ENCODE measurements around the gene MTMR3.
A peak's percentile ranks its signal among the peaks of the same experiment; 100 is the strongest.

Gene MTMR3

DNA sequence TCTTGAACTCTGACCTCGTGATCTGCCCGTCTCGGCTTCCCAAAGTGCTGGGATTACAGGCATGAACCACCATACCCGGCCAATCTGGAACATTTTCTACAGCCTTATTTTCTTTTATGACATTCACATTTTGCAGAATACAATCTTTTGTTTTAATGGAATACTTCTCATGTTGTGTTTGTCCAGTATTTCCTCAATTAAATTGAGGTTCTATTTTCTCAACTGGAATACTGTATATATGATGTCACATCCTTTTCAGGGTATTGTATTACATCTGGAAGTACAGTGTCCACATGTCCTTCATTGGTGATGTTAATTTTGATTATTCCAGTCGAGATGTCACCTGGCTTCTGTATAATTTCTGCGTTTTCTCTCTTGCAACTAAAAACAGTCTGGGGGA, 106.5 kb downstream of the MTMR3 start:
- DNase-seq (ENCODE audit: low read depth) = no peak
- TF ChIP-seq, protein P1, sequence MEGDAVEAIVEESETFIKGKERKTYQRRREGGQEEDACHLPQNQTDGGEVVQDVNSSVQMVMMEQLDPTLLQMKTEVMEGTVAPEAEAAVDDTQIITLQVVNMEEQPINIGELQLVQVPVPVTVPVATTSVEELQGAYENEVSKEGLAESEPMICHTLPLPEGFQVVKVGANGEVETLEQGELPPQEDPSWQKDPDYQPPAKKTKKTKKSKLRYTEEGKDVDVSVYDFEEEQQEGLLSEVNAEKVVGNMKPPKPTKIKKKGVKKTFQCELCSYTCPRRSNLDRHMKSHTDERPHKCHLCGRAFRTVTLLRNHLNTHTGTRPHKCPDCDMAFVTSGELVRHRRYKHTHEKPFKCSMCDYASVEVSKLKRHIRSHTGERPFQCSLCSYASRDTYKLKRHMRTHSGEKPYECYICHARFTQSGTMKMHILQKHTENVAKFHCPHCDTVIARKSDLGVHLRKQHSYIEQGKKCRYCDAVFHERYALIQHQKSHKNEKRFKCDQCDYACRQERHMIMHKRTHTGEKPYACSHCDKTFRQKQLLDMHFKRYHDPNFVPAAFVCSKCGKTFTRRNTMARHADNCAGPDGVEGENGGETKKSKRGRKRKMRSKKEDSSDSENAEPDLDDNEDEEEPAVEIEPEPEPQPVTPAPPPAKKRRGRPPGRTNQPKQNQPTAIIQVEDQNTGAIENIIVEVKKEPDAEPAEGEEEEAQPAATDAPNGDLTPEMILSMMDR (IDR thresholded peaks at IDR 0.05; ENCODE audit: control insufficient read depth, insufficient read depth, low read depth, low read length, missing control alignments) = no peak
- H3K4me3 ChIP-seq (ENCODE audit: control insufficient read depth, low read depth, low read length) = no peak overlapping the region

DNA sequence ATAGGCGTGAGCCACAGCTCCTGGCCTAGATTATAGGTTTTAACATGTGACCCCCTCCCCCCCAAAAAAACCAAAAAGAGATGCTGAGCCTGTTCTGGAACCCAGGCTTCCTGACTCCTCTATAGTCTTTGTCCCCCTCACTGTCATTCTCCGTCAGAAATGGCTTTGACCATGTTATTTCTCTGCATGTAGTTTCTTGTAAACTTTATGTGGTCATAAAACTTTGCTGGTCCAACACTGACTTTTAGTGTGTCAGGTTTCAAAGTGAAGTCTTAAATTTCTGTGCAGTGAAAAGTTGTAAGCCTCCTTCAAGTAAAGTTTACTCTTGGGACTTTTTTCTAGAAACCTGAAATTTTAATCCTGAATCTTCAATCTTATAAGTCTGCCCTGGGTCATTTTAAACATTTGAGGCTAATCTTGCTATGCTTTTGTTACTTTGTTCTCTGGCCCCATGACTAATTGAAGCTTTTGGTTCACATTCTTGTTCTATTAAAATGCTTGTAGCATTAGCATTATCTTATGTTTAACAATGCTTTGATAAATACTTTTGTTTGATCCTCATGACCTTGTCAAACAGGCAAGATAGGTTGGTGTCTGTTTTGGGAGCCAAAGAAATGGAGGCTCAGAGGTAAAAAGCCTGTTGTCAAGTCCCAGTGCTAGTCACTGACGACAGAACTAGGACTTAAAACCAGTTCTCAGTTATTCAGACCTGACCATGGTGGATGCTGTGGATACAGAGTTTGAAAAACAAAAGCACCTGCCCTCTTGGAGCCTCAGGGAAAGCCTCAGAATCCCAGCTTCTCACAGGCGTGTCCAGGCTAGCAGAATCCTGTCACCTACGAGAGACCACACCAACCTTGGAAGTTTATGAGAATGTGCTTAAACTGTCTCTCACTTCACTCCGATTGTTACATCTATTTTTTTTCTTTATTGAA, 109.6 kb downstream of the MTMR3 start:
- TF ChIP-seq, protein P1 (IDR thresholded peaks at IDR 0.05; ENCODE audit: control insufficient read depth, insufficient read depth, low read depth, low read length, missing control alignments) = no peak
- no peak overlapping the region for H3K4me3 ChIP-seq (ENCODE audit: control insufficient read depth, low read depth, low read length)
- no peak for DNase-seq (ENCODE audit: low read depth)

DNA sequence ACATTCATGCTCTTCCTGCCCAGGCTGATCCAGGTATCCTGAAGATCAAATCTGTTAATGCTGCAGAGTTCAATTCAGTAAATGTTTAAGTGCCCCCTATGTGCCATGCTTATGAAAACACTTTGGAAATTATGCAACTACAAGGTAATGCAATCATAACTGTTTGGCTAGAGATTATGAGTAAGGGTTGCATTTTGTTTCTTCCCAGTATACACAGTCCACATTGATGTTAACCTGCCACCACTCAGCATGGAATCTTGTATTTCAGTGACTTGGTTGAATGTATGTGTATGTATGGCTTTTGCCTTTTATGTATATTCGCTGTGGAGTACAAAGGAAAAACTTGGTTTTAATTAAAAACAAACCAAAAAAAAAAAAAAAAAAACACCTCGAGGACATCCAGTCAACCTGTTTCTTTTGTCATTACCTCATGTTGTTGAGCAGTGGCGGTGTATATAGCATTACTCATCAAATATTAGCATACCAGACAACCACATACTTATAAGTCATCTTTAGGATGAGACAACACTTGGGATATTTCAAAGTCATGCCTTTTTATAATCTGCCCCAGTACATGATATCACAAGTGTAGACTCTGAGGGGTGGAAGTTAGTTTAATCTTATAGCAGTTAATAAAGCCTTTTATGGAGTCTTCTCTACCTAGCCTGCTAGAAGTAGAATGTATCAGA, 111.2 kb downstream of the MTMR3 start:
- DNase-seq (ENCODE audit: low read depth) = no peak
- TF ChIP-seq, protein P1 (IDR thresholded peaks at IDR 0.05; ENCODE audit: control insufficient read depth, insufficient read depth, low read depth, low read length, missing control alignments) = peak; percentile 17
- no peak overlapping the region for H3K4me3 ChIP-seq (ENCODE audit: control insufficient read depth, low read depth, low read length)

DNA sequence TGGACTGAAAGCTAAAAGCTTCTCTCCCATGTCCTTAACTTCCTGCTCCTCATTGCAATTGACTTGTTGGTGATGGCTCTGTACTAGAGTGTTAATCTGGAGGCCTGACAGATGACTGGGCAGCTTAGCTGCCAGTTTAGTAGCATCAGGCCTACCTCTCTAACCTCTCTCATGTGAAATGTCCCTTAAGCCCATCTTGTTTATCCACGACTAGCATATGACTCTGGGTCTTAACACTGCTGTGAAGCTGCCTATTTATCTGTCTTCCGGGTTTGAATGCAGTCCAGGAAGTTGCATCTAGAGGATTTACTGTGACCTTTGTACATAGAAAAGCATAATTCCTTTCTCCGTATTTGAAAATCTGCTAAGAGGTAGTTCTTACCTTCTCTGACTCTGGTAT, 112.0 kb downstream of the MTMR3 start:
- no peak for DNase-seq (ENCODE audit: low read depth)
- H3K4me3 ChIP-seq (ENCODE audit: control insufficient read depth, low read depth, low read length) = no peak overlapping the region
- TF ChIP-seq, protein P1 (IDR thresholded peaks at IDR 0.05; ENCODE audit: control insufficient read depth, insufficient read depth, low read depth, low read length, missing control alignments) = no peak

DNA sequence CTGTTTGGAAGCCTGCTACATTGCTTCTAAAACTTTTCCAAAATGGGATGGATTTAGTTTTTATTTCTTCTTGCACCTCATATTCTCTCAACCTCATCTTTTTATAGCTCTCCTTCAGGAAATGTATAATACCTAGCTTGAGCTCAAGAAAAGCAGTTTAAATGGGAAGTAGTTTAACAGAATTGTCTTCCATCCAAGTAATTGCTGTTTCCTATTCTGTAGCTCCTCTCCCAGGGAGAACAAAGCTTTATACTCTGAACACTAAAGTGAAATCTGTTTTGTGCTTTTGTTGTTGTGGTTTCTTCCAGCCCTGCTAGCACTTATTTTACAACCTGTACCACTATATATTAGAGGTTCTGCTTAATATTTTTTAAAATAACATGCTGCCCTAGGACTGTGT, 114.1 kb downstream of the MTMR3 start:
- TF ChIP-seq, protein P1 (IDR thresholded peaks at IDR 0.05; ENCODE audit: control insufficient read depth, insufficient read depth, low read depth, low read length, missing control alignments) = no peak
- DNase-seq (ENCODE audit: low read depth) = no peak

DNA sequence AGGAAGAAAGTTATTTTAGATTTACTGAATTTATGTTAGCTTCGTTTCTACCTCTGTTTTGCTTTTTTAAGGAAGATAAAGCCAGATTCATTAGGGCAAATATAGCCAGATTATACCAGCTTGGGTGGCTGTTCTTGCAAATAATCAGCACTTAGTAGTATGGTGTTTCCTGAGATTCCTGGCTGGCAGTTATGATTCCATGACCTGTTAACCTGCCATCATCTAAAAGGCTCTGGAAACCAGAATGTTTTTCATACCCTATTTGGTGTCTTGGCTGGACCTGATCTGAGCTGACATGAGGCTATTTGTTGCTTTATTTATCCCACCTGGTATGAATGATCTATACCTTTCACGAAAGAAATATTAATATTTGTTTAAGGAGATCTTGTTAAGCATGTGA, 114.5 kb downstream of the MTMR3 start:
- DNase-seq (ENCODE audit: low read depth) = no peak
- TF ChIP-seq, protein P1 (IDR thresholded peaks at IDR 0.05; ENCODE audit: control insufficient read depth, insufficient read depth, low read depth, low read length, missing control alignments) = no peak
- no peak overlapping the region for H3K4me3 ChIP-seq (ENCODE audit: control insufficient read depth, low read depth, low read length)

More for the DNA sequence above, 114.1 kb downstream of the MTMR3 start:
- no peak overlapping the region for H3K4me3 ChIP-seq (ENCODE audit: control insufficient read depth, low read depth, low read length)

Data from AG09309 (cell line).